Measurements from ENCODE around the gene PLA2G4B.

Gene PLA2G4B

GRCh38 chr15:41825572-41826535 lies 12.8 kb upstream of the PLA2G4B start:
- TF ChIP-seq FOXM1 (IDR thresholded peaks at IDR 0.05; ENCODE audit: borderline replicate concordance, low read depth) (no peak), MAX (IDR thresholded peaks at IDR 0.05) (peak; percentile 15; the same call in 1 of the 2 replicates), TAF1 (IDR thresholded peaks at IDR 0.05; ENCODE audit: low read depth) (no peak), USF1 (IDR thresholded peaks at IDR 0.05) (no peak), ZBTB7A (IDR thresholded peaks at IDR 0.05; ENCODE audit: low read depth) (peak; percentile 52; the same call in 1 of the 2 replicates), EP300 (IDR thresholded peaks at IDR 0.05; ENCODE audit: borderline replicate concordance) (peak; percentile 60; the same call in 1 of the 2 replicates), TCF12 (IDR thresholded peaks at IDR 0.05; ENCODE audit: low read depth) (peak; percentile 79), YY1 (IDR thresholded peaks at IDR 0.05; ENCODE audit: low read depth) (no peak), CREB1 (IDR thresholded peaks at IDR 0.05; ENCODE audit: low read depth) (no peak), RAD21 (IDR thresholded peaks at IDR 0.05; ENCODE audit: low read depth) (no peak; the same call in 1 of the 2 replicates), EGR1 (IDR thresholded peaks at IDR 0.05) (no peak), REST (IDR thresholded peaks at IDR 0.05; ENCODE audit: low read depth) (no peak), NFIC (IDR thresholded peaks at IDR 0.05) (peak; percentile 71), TEAD4 (IDR thresholded peaks at IDR 0.05) (peak; percentile 68; the same call in 1 of the 2 replicates), CEBPB (IDR thresholded peaks at IDR 0.05) (no peak)

- no peak for TF ChIP-seq CEBPB (IDR thresholded peaks at IDR 0.05)
- peak; percentile 68; the same call in 1 of the 2 replicates for TF ChIP-seq EGR1 (IDR thresholded peaks at IDR 0.05)
- peak; percentile 63 for TF ChIP-seq MAX (IDR thresholded peaks at IDR 0.05)
- no peak for TF ChIP-seq TAF1 (IDR thresholded peaks at IDR 0.05; ENCODE audit: low read depth)
- TF ChIP-seq ZBTB7A (IDR thresholded peaks at IDR 0.05; ENCODE audit: low read depth) = peak; percentile 90
- TF ChIP-seq TCF12 (IDR thresholded peaks at IDR 0.05; ENCODE audit: low read depth) = peak; percentile 75; the same call in 1 of the 2 replicates
- peak; percentile 41; the same call in 1 of the 2 replicates for TF ChIP-seq EP300 (IDR thresholded peaks at IDR 0.05; ENCODE audit: borderline replicate concordance)
- peak; percentile 10; the same call in 1 of the 2 replicates for TF ChIP-seq TEAD4 (IDR thresholded peaks at IDR 0.05)
Measured at GRCh38 chr15:41827290-41827879, 11.3 kb upstream of the PLA2G4B start.

- TF ChIP-seq USF1 (IDR thresholded peaks at IDR 0.05) (no peak), TAF1 (IDR thresholded peaks at IDR 0.05; ENCODE audit: low read depth) (peak; percentile 82; the same call in 1 of the 2 replicates), EGR1 (IDR thresholded peaks at IDR 0.05) (peak; percentile 61), MAX (IDR thresholded peaks at IDR 0.05) (0 out of 2 replicates have a peak, but pooled peaks have one; percentile 32), YY1 (IDR thresholded peaks at IDR 0.05; ENCODE audit: low read depth) (peak; percentile 86), TCF12 (IDR thresholded peaks at IDR 0.05; ENCODE audit: low read depth) (0 out of 2 replicates have a peak, but pooled peaks have one; percentile 45), TEAD4 (IDR thresholded peaks at IDR 0.05) (0 out of 2 replicates have a peak, but pooled peaks have one; percentile 26), REST (IDR thresholded peaks at IDR 0.05; ENCODE audit: low read depth) (no peak), CEBPB (IDR thresholded peaks at IDR 0.05) (no peak), RAD21 (IDR thresholded peaks at IDR 0.05; ENCODE audit: low read depth) (no peak), CREB1 (IDR thresholded peaks at IDR 0.05; ENCODE audit: low read depth) (0 out of 2 replicates have a peak, but pooled peaks have one; percentile 9), NFIC (IDR thresholded peaks at IDR 0.05) (no peak)
Measured at GRCh38 chr15:41827880-41828806, 10.5 kb upstream of the PLA2G4B start, which contains the start of gene JMJD7. Gene JMJD7 (plus strand): TSS chr15:41828092. CDS start chr15:41828125, 33 bp downstream.

GRCh38 chr15:41828807-41829141 lies 9.9 kb upstream of the PLA2G4B start:
- TF ChIP-seq FOXM1 (IDR thresholded peaks at IDR 0.05; ENCODE audit: borderline replicate concordance, low read depth) (no peak), EP300 (IDR thresholded peaks at IDR 0.05; ENCODE audit: borderline replicate concordance) (no peak), TAF1 (IDR thresholded peaks at IDR 0.05; ENCODE audit: low read depth) (no peak), CEBPB (IDR thresholded peaks at IDR 0.05) (no peak), TCF12 (IDR thresholded peaks at IDR 0.05; ENCODE audit: low read depth) (no peak), USF1 (IDR thresholded peaks at IDR 0.05) (no peak), RAD21 (IDR thresholded peaks at IDR 0.05; ENCODE audit: low read depth) (no peak), ZBTB7A (IDR thresholded peaks at IDR 0.05; ENCODE audit: low read depth) (no peak), REST (IDR thresholded peaks at IDR 0.05; ENCODE audit: low read depth) (no peak), TEAD4 (IDR thresholded peaks at IDR 0.05) (no peak), EGR1 (IDR thresholded peaks at IDR 0.05) (no peak), CREB1 (IDR thresholded peaks at IDR 0.05; ENCODE audit: low read depth) (no peak), MAX (IDR thresholded peaks at IDR 0.05) (no peak), NFIC (IDR thresholded peaks at IDR 0.05) (no peak), YY1 (IDR thresholded peaks at IDR 0.05; ENCODE audit: low read depth) (no peak)
